Measurements from ENCODE around the gene PCDHB12.
"Not testable (repeated sequence)": the region's sequence is repeated elsewhere in the genome, so short reads cannot be mapped to it uniquely, and the experiment has no call there.

Gene PCDHB12

GRCh38 chr5:141199359-141200235, 8.9 kb upstream of the PCDHB12 start, which contains the start of gene PCDHB11:
PCDHB11 (plus strand) TSS chr5:141199627; CDS start chr5:141199775, 148 bp downstream.
- no peak for DNase-seq (ENCODE audit: low spot score)
- Histone ChIP-seq H3K27ac (no peak within 1 kb of the TSS), H3K4me3 (peak within 1 kb of the TSS; percentile 17)
- TF ChIP-seq, protein P1, sequence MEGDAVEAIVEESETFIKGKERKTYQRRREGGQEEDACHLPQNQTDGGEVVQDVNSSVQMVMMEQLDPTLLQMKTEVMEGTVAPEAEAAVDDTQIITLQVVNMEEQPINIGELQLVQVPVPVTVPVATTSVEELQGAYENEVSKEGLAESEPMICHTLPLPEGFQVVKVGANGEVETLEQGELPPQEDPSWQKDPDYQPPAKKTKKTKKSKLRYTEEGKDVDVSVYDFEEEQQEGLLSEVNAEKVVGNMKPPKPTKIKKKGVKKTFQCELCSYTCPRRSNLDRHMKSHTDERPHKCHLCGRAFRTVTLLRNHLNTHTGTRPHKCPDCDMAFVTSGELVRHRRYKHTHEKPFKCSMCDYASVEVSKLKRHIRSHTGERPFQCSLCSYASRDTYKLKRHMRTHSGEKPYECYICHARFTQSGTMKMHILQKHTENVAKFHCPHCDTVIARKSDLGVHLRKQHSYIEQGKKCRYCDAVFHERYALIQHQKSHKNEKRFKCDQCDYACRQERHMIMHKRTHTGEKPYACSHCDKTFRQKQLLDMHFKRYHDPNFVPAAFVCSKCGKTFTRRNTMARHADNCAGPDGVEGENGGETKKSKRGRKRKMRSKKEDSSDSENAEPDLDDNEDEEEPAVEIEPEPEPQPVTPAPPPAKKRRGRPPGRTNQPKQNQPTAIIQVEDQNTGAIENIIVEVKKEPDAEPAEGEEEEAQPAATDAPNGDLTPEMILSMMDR (IDR thresholded peaks at IDR 0.05) = no peak

- not testable (repeated sequence) for DNase-seq (ENCODE audit: low spot score); H3K27ac ChIP-seq
- peak overlapping the region; percentile 17 for H3K4me3 ChIP-seq
Observed at GRCh38 chr5:141201126-141201525, 7.4 kb upstream of the PCDHB12 start.

- not testable (repeated sequence) for H3K4me3 ChIP-seq; DNase-seq (ENCODE audit: low spot score); H3K27ac ChIP-seq
Observed at GRCh38 chr5:141201646-141202045, 6.9 kb upstream of the PCDHB12 start.

DNA sequence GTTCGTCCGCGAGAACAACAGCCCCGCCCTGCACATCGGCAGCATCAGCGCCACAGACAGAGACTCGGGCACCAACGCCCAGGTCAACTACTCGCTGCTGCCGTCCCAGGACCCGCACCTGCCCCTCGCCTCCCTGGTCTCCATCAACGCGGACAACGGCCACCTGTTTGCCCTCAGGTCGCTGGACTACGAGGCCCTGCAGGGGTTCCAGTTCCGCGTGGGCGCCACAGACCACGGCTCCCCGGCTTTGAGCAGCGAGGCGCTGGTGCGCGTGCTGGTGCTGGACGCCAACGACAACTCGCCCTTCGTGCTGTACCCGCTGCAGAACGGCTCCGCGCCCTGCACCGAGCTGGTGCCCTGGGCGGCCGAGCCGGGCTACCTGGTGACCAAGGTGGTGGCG, 1.8 kb downstream of the PCDHB12 start:
- H3K4me3 ChIP-seq; DNase-seq (ENCODE audit: low spot score); H3K27ac ChIP-seq: not testable (repeated sequence)

DNA sequence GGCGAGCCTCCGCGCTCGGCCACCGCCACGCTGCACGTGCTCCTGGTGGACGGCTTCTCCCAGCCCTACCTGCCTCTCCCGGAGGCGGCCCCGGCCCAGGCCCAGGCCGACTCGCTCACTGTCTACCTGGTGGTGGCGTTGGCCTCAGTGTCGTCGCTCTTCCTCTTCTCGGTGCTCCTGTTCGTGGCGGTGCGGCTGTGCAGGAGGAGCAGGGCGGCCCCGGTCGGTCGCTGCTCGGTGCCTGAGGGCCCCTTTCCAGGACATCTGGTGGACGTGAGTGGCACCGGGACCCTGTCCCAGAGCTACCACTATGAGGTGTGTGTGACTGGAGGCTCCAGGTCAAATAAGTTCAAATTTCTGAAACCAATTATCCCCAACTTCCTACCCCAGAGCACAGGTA, 2.3 kb downstream of the PCDHB12 start:
- not testable (repeated sequence) for DNase-seq (ENCODE audit: low spot score); H3K4me3 ChIP-seq; H3K27ac ChIP-seq

DNA sequence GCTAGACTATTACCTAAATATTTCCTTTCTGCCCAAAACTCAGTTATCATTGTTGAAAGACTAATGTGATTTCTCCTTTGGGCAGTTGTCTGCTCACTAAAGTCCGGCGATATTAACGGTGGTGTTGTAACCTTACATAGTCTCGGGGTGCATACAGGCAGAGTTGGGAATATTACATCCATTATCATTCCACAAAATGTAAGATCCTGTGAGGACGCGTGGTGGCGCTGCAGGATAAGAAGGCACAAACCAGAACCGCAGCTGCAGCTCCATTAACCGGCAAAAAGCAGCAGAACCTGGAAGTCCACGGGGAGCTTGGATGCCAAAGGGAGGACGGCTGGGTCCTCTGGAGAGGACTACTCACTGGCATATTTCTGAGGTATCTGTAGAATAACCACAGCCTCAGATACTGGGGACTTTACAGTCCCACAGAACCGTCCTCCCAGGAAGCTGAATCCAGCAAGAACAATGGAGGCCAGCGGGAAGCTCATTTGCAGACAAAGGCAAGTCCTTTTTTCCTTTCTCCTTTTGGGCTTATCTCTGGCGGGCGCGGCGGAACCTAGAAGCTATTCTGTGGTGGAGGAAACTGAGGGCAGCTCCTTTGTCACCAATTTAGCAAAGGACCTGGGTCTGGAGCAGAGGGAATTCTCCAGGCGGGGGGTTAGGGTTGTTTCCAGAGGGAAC, 5.3 kb downstream of the PCDHB12 start, which contains the start of gene PCDHB13:
Gene PCDHB13 (plus strand): TSS at position 264 of the 684 bp plus-strand sequence. CDS start 205 bp downstream, at position 469.
- DNase-seq (ENCODE audit: low spot score); H3K27ac ChIP-seq: not testable (repeated sequence)
- peak within 1 kb of the TSS; percentile 44 for H3K4me3 ChIP-seq

GRCh38 chr5:141214583-141214982, 6.1 kb downstream of the PCDHB12 start:
- H3K4me3 ChIP-seq = peak overlapping the region; percentile 8
- H3K27ac ChIP-seq; DNase-seq (ENCODE audit: low spot score): not testable (repeated sequence)

DNA sequence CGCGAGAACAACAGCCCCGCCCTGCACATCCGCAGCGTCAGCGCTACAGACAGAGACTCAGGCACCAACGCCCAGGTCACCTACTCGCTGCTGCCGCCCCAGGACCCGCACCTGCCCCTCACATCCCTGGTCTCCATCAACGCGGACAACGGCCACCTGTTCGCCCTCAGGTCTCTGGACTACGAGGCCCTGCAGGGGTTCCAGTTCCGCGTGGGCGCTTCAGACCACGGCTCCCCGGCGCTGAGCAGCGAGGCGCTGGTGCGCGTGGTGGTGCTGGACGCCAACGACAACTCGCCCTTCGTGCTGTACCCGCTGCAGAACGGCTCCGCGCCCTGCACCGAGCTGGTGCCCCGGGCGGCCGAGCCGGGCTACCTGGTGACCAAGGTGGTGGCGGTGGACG, 7.0 kb downstream of the PCDHB12 start:
- not testable (repeated sequence) for DNase-seq (ENCODE audit: low spot score); H3K27ac ChIP-seq
- H3K4me3 ChIP-seq = peak overlapping the region; percentile 40

DNA sequence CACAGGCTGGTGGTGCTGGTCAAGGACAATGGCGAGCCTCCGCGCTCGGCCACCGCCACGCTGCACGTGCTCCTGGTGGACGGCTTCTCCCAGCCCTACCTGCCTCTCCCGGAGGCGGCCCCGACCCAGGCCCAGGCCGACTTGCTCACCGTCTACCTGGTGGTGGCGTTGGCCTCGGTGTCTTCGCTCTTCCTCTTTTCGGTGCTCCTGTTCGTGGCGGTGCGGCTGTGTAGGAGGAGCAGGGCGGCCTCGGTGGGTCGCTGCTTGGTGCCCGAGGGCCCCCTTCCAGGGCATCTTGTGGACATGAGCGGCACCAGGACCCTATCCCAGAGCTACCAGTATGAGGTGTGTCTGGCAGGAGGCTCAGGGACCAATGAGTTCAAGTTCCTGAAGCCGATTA, 7.5 kb downstream of the PCDHB12 start:
- DNase-seq (ENCODE audit: low spot score); H3K4me3 ChIP-seq; H3K27ac ChIP-seq: not testable (repeated sequence)

DNA sequence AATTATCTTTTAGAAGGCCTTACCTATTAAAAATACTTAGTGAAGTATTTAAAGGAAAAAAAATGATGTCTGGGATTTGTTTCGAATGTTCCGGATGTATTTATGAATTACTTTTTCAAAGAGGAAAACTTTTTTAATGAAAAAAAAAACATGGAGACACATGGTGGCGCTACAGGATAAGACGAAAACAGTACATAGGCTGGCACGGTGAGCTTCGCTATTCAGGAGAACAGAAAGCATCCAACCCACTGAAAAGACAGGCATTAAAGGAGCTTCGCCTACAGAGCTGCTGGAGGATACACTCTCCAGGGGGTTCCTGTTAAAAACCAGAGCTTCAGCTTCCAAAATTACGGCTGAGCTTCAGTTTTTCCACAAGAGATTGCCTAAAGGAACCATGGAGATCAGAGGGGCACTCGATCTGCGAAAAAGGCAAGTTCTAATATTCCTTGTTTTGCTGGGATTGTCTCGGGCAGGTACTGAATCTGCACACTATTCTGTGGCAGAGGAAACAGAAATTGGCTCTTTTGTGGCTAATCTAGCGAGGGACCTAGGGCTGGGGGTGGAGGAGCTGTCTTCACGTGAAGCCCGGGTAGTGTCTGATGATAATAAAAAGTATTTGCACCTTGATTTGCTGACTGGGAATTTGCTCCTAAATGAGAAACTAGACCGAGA, 14.7 kb downstream of the PCDHB12 start, which contains the start of gene PCDHB14:
Gene PCDHB14 (plus strand): TSS at position 232 of the 672 bp plus-strand sequence. CDS start 163 bp downstream, at position 395.
- DNase-seq (ENCODE audit: low spot score) = no peak
- H3K4me3 ChIP-seq = peak within 1 kb of the TSS; percentile 49
- no peak within 1 kb of the TSS for H3K27ac ChIP-seq
- TF ChIP-seq, protein P1 (IDR thresholded peaks at IDR 0.05) = no peak

GRCh38 chr5:141224844-141225243, 16.3 kb downstream of the PCDHB12 start:
- not testable (repeated sequence) for DNase-seq (ENCODE audit: low spot score); H3K4me3 ChIP-seq; H3K27ac ChIP-seq

DNA sequence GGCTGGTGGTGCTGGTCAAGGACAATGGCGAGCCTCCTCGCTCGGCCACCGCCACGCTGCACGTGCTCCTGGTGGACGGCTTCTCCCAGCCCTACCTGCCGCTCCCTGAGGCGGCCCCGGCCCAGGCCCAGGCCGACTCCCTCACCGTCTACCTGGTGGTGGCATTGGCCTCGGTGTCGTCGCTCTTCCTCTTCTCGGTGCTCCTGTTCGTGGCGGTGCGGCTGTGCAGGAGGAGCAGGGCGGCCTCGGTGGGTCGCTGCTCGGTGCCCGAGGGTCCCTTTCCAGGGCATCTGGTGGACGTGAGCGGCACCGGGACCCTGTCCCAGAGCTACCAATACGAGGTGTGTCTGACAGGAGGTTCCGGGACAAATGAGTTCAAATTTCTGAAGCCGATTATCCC, 16.9 kb downstream of the PCDHB12 start:
- not testable (repeated sequence) for H3K27ac ChIP-seq; H3K4me3 ChIP-seq; DNase-seq (ENCODE audit: low spot score)

Data from coronary artery (tissue), 2 donors.